Measurements from ENCODE around the gene GAGE1. TPM values are rescaled to one million over a fixed set of nuclear protein-coding genes. Genes with fewer than 3 reads are reported as not detected.
A peak's percentile ranks its signal among the peaks of the same experiment; 100 is the strongest.

The GAGE1 gene
- total RNA-seq, 1 donor from 2014 or later, result not detected

DNA sequence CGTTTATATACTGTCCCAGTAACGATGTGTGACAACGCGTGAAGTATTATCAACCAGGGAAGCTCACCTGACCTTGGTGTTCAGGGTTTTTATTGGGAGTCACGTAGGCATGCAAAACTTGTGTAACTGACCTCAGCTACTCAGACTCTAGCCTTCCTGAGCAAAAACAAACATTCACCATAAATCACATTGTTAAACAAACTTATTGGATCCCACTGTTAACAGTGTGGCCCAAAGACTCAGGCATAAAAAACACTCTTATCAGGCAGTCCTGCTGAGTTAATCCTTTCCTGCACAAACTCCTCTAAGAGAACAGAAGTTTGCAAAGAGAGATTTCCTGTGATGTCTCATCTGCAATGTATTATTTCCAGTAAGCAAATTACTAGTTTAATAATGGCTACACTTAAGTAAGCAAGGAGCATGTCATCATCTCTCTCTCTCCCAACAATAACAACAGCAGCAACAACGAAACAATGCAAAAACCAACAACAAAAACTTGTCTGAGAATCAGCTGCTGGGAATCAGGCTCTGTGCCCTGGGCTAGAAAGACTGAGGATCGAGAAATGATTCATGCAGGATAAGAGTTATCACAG lies 12.0 kb downstream of the GAGE1 start:
- no peaks in the 10 kb centered on the region for H3K36me3 Mint-ChIP-seq
- H3K4me3 Mint-ChIP-seq, result no peak overlapping the region
- no peak for TF ChIP-seq CTCF (conservative IDR thresholded peaks at IDR 0.05)
- H3K27ac Mint-ChIP-seq, result no peak overlapping the region
- DNase-seq (ENCODE audit: extremely low spot score, unreplicated experiment), result no peak
- H3K4me1 Mint-ChIP-seq (ENCODE audit: unreplicated experiment), result no peaks in the 10 kb centered on the region
- peaks cover 7% of the 10 kb centered on the region for H3K9me3 Mint-ChIP-seq
- H3K27me3 Mint-ChIP-seq, result no peaks in the 10 kb centered on the region

GRCh38 chrX:49618574-49618973 lies 19.8 kb downstream of the GAGE1 start:
- Mint-ChIP-seq H3K36me3 (no peaks in the 10 kb centered on the region), H3K9me3 (no peaks in the 10 kb centered on the region), H3K27me3 (no peaks in the 10 kb centered on the region), H3K27ac (no peak overlapping the region), H3K4me1 (ENCODE audit: unreplicated experiment) (no peaks in the 10 kb centered on the region), H3K4me3 (no peak overlapping the region)
- DNase-seq (ENCODE audit: extremely low spot score, unreplicated experiment), result no peak
- TF ChIP-seq CTCF (conservative IDR thresholded peaks at IDR 0.05), result no peak

- Mint-ChIP-seq H3K27me3 (no peaks in the 10 kb centered on the region), H3K9me3 (no peaks in the 10 kb centered on the region), H3K27ac (no peak overlapping the region), H3K4me3 (no peak overlapping the region), H3K4me1 (ENCODE audit: unreplicated experiment) (no peaks in the 10 kb centered on the region), H3K36me3 (no peaks in the 10 kb centered on the region)
- peak; percentile 36 for TF ChIP-seq CTCF (conservative IDR thresholded peaks at IDR 0.05)
- no peak for DNase-seq (ENCODE audit: extremely low spot score, unreplicated experiment)
Observed at GRCh38 chrX:49627086-49627777, 28.4 kb downstream of the GAGE1 start.

GRCh38 chrX:49644991-49645637 lies 46.3 kb downstream of the GAGE1 start:
- Mint-ChIP-seq H3K27me3 (peaks cover 2% of the 10 kb centered on the region), H3K4me3 (no peak overlapping the region), H3K9me3 (no peaks in the 10 kb centered on the region), H3K27ac (no peak overlapping the region), H3K36me3 (no peaks in the 10 kb centered on the region), H3K4me1 (ENCODE audit: unreplicated experiment) (no peaks in the 10 kb centered on the region)
- TF ChIP-seq CTCF (conservative IDR thresholded peaks at IDR 0.05), result no peak
- DNase-seq (ENCODE audit: extremely low spot score, unreplicated experiment), result no peak

DNA sequence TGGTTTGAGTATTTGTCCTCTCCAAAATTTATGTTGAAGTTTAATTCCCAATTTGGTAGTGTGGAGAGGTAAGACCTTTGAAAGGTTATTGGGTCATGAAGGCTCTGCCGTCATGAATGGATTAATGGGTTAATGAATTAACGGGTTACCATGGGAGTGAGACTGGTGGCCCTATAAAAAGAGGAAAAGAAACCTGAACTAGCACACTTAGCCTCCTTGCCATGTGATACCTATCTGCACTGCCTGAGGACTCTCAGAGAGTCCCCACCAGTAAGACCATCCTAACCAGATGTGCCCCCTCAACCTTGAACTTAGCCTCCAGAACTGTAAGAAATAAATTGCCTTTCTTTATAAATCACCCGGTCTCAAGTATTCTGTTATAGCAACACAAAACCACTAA lies 57.7 kb downstream of the GAGE1 start:
- no peaks in the 10 kb centered on the region for H3K36me3 Mint-ChIP-seq
- no peaks in the 10 kb centered on the region for H3K27me3 Mint-ChIP-seq
- no peak for DNase-seq (ENCODE audit: extremely low spot score, unreplicated experiment)
- TF ChIP-seq CTCF (conservative IDR thresholded peaks at IDR 0.05), result no peak
- H3K27ac Mint-ChIP-seq, result no peak overlapping the region
- H3K4me3 Mint-ChIP-seq, result no peak overlapping the region
- H3K9me3 Mint-ChIP-seq, result no peaks in the 10 kb centered on the region
- no peaks in the 10 kb centered on the region for H3K4me1 Mint-ChIP-seq (ENCODE audit: unreplicated experiment)

Other genes with a start within 250 kb of the GAGE1 start
- gene GAGE12C, start 66.8 kb upstream of the GAGE1 start, total RNA-seq (ENCODE audit: low replicate concordance), result not detected in 2 replicates
- gene GAGE12D, start 57.3 kb upstream of the GAGE1 start, total RNA-seq (ENCODE audit: low replicate concordance), result not detected in 2 replicates
- not detected in 2 replicates for gene GAGE12E, start 47.7 kb upstream of the GAGE1 start, total RNA-seq (ENCODE audit: low replicate concordance)
- not detected in 2 replicates for gene GAGE12F, start 38.2 kb upstream of the GAGE1 start, total RNA-seq (ENCODE audit: low replicate concordance)
- gene GAGE12G, start 28.6 kb upstream of the GAGE1 start, total RNA-seq (ENCODE audit: low replicate concordance), result not detected in 2 replicates
- not detected in 2 replicates for gene GAGE12H, start 19.1 kb upstream of the GAGE1 start, total RNA-seq (ENCODE audit: low replicate concordance)
- gene GAGE2A, start 9.5 kb upstream of the GAGE1 start, total RNA-seq (ENCODE audit: low replicate concordance), result not detected in 2 replicates
- not detected in 2 replicates for gene PAGE1, start 97.0 kb downstream of the GAGE1 start, total RNA-seq (ENCODE audit: low replicate concordance)
- not detected in 2 replicates for gene PAGE4, start 230.3 kb downstream of the GAGE1 start, total RNA-seq (ENCODE audit: low replicate concordance)